ENCODE results near the gene NRP2. TPM values are rescaled to one million over a fixed set of nuclear protein-coding genes. Genes with fewer than 3 reads are reported as not detected.
A peak's percentile ranks its signal among the peaks of the same experiment; 100 is the strongest.

NRP2 gene
- total and polyA plus RNA-seq, 2 of the 13 experiments (the other 11 are each of a cell fraction or from before 2014, with no cell fraction given): 0.65 to 1.4 TPM

- TF ChIP-seq, protein P1, sequence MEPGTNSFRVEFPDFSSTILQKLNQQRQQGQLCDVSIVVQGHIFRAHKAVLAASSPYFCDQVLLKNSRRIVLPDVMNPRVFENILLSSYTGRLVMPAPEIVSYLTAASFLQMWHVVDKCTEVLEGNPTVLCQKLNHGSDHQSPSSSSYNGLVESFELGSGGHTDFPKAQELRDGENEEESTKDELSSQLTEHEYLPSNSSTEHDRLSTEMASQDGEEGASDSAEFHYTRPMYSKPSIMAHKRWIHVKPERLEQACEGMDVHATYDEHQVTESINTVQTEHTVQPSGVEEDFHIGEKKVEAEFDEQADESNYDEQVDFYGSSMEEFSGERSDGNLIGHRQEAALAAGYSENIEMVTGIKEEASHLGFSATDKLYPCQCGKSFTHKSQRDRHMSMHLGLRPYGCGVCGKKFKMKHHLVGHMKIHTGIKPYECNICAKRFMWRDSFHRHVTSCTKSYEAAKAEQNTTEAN (CRISPR knock-in tag; conservative IDR thresholded peaks at IDR 0.05): no peak
- TF ChIP-seq, protein P2, sequence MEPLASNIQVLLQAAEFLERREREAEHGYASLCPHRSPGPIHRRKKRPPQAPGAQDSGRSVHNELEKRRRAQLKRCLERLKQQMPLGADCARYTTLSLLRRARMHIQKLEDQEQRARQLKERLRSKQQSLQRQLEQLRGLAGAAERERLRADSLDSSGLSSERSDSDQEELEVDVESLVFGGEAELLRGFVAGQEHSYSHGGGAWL (CRISPR knock-in tag; IDR thresholded peaks at IDR 0.05): 0 out of 2 replicates have a peak, but pooled peaks have one; percentile 26
- TF ChIP-seq NONO (IDR thresholded peaks at IDR 0.05) (no peak), NONO (CRISPR knock-in tag; conservative IDR thresholded peaks at IDR 0.05) (0 out of 2 replicates have a peak, but pooled peaks have one; percentile 40), ZNF121 (CRISPR knock-in tag; IDR thresholded peaks at IDR 0.05) (0 out of 2 replicates have a peak, but pooled peaks have one; percentile 19), SMAD1 (CRISPR knock-in tag; IDR thresholded peaks at IDR 0.05; ENCODE audit: borderline replicate concordance, low read depth) (peak; percentile 81; the same call in 1 of the 2 replicates), ZNF232 (CRISPR knock-in tag; IDR thresholded peaks at IDR 0.05; ENCODE audit: borderline replicate concordance) (0 out of 2 replicates have a peak, but pooled peaks have one; percentile 21), ZFP90 (CRISPR knock-in tag; IDR thresholded peaks at IDR 0.05; ENCODE audit: borderline replicate concordance) (no peak), MYPOP (CRISPR knock-in tag; IDR thresholded peaks at IDR 0.05) (no peak), ERF (CRISPR knock-in tag; IDR thresholded peaks at IDR 0.05) (0 out of 2 replicates have a peak, but pooled peaks have one; percentile 60), ZNF777 (CRISPR knock-in tag; IDR thresholded peaks at IDR 0.05) (no peak), SKI (IDR thresholded peaks at IDR 0.05; ENCODE audit: partially characterized antibody) (no peak), ZNF883 (CRISPR knock-in tag; IDR thresholded peaks at IDR 0.05; ENCODE audit: not compliant biosample characterization) (peak; percentile 47), HOXA3 (CRISPR knock-in tag; IDR thresholded peaks at IDR 0.05) (peak; percentile 51; the same call in 1 of the 2 replicates), RFX5 (IDR thresholded peaks at IDR 0.05; ENCODE audit: low read depth, low read length) (no peak), MED13 (CRISPR knock-in tag; IDR thresholded peaks at IDR 0.05) (0 out of 2 replicates have a peak, but pooled peaks have one; percentile 23)
- TF ChIP-seq, protein P3, sequence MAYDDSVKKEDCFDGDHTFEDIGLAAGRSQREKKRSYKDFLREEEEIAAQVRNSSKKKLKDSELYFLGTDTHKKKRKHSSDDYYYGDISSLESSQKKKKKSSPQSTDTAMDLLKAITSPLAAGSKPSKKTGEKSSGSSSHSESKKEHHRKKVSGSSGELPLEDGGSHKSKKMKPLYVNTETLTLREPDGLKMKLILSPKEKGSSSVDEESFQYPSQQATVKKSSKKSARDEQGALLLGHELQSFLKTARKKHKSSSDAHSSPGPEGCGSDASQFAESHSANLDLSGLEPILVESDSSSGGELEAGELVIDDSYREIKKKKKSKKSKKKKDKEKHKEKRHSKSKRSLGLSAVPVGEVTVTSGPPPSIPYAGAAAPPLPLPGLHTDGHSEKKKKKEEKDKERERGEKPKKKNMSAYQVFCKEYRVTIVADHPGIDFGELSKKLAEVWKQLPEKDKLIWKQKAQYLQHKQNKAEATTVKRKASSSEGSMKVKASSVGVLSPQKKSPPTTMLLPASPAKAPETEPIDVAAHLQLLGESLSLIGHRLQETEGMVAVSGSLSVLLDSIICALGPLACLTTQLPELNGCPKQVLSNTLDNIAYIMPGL (CRISPR knock-in tag; IDR thresholded peaks at IDR 0.05; ENCODE audit: borderline replicate concordance in 1 of 2, low read depth in 1 of 2): peak; percentile 45 to 61; a peak in 2 of 4 replicates
- TF ChIP-seq, protein P4, sequence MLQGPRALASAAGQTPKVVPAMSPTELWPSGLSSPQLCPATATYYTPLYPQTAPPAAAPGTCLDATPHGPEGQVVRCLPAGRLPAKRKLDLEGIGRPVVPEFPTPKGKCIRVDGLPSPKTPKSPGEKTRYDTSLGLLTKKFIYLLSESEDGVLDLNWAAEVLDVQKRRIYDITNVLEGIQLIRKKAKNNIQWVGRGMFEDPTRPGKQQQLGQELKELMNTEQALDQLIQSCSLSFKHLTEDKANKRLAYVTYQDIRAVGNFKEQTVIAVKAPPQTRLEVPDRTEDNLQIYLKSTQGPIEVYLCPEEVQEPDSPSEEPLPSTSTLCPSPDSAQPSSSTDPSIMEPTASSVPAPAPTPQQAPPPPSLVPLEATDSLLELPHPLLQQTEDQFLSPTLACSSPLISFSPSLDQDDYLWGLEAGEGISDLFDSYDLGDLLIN (CRISPR knock-in tag; IDR thresholded peaks at IDR 0.05; ENCODE audit: borderline replicate concordance): 0 out of 2 replicates have a peak, but pooled peaks have one; percentile 29
- TF ChIP-seq, protein P5, sequence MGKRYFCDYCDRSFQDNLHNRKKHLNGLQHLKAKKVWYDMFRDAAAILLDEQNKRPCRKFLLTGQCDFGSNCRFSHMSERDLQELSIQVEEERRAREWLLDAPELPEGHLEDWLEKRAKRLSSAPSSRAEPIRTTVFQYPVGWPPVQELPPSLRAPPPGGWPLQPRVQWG (CRISPR knock-in tag; IDR thresholded peaks at IDR 0.05; ENCODE audit: borderline replicate concordance, low read depth): no peak
These were observed 93.8 kb downstream of the NRP2 start (continued) for GRCh38 chr2:205776139-205776538.
